AG04449 (cell line): ENCODE measurements around the gene MRPL51.
"Not testable (repeated sequence)": the region's sequence is repeated elsewhere in the genome, so short reads cannot be mapped to it uniquely, and the experiment has no call there.

ENCODE experiments used
- CTCF ChIA-PET: fragments of 350-600 bp; formaldehyde crosslinking; extraction: SDS; loops from one replicate; lab custom pipeline; 2021; ENCODE audit warnings: antibody characterized with exemption; lab: Yijun Ruan, JAX
- POLR2A ChIA-PET: fragments of 400-600, 350-600 bp; formaldehyde crosslinking; extraction: SDS; loops from one replicate; lab custom pipeline; 2020; ENCODE audit warnings: antibody characterized with exemption, inconsistent platforms; lab: Yijun Ruan, JAX
- DNase-seq: peaks from one replicate; pipeline ENCODE4 v3.0.0-alpha.2; 2010; ENCODE audit warnings: low read depth, low spot score
- H3K4me3 ChIP-seq: 2 replicates; pipeline ENCODE4 v1.5.1; 2011; ENCODE audit warnings: low read depth, mild to moderate bottlenecking, control low read depth, low read length
- CTCF ChIP-seq: IDR thresholded peaks from one replicate; pipeline ENCODE4 v1.5.1; 2011; ENCODE audit warnings: mild to moderate bottlenecking, moderate library complexity, low read length, control low read depth, inconsistent platforms; ENCODE audit not compliant: insufficient read depth; ENCODE audit errors: missing control alignments

MRPL51 gene

DNA sequence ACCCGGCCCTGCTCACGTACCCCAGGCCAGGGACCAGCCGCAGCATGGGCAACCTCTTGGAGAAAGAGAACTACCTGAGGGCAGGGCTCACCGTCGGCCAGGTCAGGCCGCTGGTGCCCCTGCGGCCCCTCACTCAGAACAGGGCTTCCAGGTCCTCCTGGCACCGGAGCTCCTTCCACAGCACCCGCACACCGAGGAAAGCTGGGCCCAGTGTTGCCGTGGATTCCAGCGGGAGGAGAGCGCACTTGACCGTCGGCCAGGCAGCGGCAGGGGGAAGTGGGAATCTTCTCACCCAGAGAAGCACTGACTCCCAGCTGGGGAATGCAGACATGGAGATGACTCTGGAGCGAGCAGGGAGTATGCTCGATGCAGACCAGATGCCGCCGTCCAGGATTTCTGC, 14.6 kb downstream of the MRPL51 start:
- ChIA-PET CTCF (interaction anchor here (0.9 to 2.2 kb wide), 2 partner anchors 13 to 60 kb away, joined by 3 to 11 read pairs; no protein-coding TSS in a partner anchor), POLR2A (interaction anchor here (0.6 to 1.8 kb wide), 7 partner anchors 8 to 127 kb away, joined by 3 to 9 read pairs (median 4); partner anchors contain the start of genes GAPDH, MRPL51 and VAMP1)
- H3K4me3 ChIP-seq = no peak overlapping the region
- no peak for TF ChIP-seq CTCF
- DNase-seq = peak; percentile 31

GRCh38 chr12:6477601-6478377, 15.3 kb downstream of the MRPL51 start:
- ChIA-PET POLR2A (interaction anchor here (0.6 to 1.8 kb wide), 7 partner anchors 8 to 128 kb away, joined by 3 to 9 read pairs (median 4); partner anchors contain the start of genes GAPDH, MRPL51 and VAMP1), CTCF (interaction anchor here (2.2 kb wide), 1 partner anchor 12 kb away, joined by 11 read pairs; no protein-coding TSS in a partner anchor)
- not testable (repeated sequence) for H3K4me3 ChIP-seq, DNase-seq

- ChIA-PET POLR2A (no interaction called here), CTCF (no interaction called here)
- TF ChIP-seq CTCF = no peak
- peak; percentile 63 for DNase-seq
- H3K4me3 ChIP-seq = no peak overlapping the region
Observed at GRCh38 chr12:6476489-6476888, 16.6 kb downstream of the MRPL51 start.

DNA sequence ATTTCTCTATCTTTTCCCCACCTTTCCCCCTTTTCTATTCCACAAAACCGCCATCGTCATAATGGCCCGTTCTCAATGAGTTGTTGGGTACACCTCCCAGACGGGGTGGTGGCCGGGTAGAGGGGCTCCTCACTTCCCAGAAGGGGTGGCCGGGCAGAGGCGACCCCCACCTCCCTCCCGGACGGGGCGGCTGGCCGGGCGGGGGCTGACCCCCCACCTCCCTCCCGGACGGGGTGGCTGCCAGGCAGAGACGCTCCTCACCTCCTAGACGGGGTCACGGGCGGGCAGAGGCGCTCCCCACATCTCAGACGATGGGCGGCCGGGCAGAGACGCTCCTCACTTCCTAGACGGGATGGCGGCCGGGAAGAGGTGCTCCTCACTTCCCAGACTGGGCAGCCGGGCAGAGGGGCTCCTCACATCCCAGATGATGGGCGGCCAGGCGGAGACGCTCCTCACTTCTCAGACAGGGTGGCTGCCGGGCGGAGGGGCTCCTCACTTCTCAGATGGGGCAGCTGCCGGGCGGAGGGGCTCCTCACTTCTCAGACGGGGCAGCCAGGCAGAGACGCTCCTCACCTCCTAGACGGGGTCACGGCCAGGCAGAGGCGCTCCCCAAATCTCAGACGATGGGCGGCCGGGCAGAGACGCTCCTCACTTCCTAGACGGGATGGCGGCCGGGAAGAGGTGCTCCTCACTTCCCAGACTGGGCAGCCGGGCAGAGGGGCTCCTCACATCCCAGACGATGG, 17.7 kb downstream of the MRPL51 start:
- H3K4me3 ChIP-seq, DNase-seq, POLR2A ChIA-PET, CTCF ChIA-PET: not testable (repeated sequence)

DNA sequence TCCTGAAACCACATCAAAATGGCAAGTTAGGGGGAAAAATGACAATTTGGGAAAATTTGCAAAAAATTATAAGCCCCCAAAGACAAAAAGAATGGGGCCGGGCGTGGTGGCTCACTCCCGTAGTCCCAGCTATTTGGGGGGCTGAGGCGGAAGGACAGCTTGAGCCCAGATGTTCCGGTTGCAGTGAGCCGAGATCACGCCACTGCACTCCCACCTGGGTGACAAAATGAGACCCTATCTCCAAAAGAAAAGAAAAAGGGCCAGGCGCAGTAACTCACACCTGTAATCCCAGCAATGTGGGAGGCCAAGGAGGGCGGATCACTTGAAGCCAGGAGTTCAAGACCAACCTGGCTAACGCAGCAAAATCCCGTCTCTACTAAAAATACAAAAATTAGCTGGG, 20.6 kb downstream of the MRPL51 start:
- H3K4me3 ChIP-seq = no peak overlapping the region
- TF ChIP-seq CTCF = no peak
- DNase-seq = no peak
- POLR2A ChIA-PET = no interaction called here
- CTCF ChIA-PET = interaction anchor here (0.6 kb wide), 1 partner anchor 8 kb away, joined by 3 read pairs; no protein-coding TSS in a partner anchor

- CTCF ChIA-PET = interaction anchor here (0.6 kb wide), 1 partner anchor 8 kb away, joined by 3 read pairs; no protein-coding TSS in a partner anchor
- no peak for DNase-seq
- POLR2A ChIA-PET = interaction anchor here (2.7 kb wide), 1 partner anchor 63 kb away, joined by 33 read pairs; the partner anchor contains the start of gene GAPDH
- TF ChIP-seq CTCF = no peak
- no peak overlapping the region for H3K4me3 ChIP-seq
Observed at GRCh38 chr12:6471989-6472360, 21.1 kb downstream of the MRPL51 start.
